ENCODE data around the gene KIF5C. TPM values are rescaled to one million over a fixed set of nuclear protein-coding genes. Genes with fewer than 3 reads are reported as not detected.

Gene KIF5C
- total and polyA plus RNA-seq, 2 donors (not counting 1 experiment from before 2014, with no cell fraction given): 0.09 to 0.17 TPM

- no peaks in the 10 kb centered on the region for H3K4me1 ChIP-seq (ENCODE audit: control insufficient read depth, extremely low read depth, insufficient read depth, low read length)
Observed at GRCh38 chr2:148917431-148917830, 42.4 kb downstream of the KIF5C start.

GRCh38 chr2:148918554-148918953 lies 43.5 kb downstream of the KIF5C start:
- no peak for TF ChIP-seq EZH2 (IDR thresholded peaks at IDR 0.05; ENCODE audit: low read length, missing control alignments)
- TF ChIP-seq CTCF (conservative IDR thresholded peaks at IDR 0.05 in 1 of 2, IDR thresholded peaks at IDR 0.05 in 1 of 2; ENCODE audit: low read depth in 1 of 2, low read length in 2 of 2): no peak
- no peaks in the 10 kb centered on the region for H3K27me3 ChIP-seq (ENCODE audit: control insufficient read depth, insufficient read depth, low read length)
- no peak overlapping the region for H3K9ac ChIP-seq (ENCODE audit: insufficient read depth, low read length)
- no peak overlapping the region for H2AFZ ChIP-seq (ENCODE audit: low read length)
- H3K4me3 ChIP-seq (replicated peaks in 1 of 4; ENCODE audit: control extremely low read depth in 1 of 4, insufficient read depth in 1 of 4, low read depth in 3 of 4, low read length in 4 of 4): no peak overlapping the region
- H3K4me2 ChIP-seq (ENCODE audit: extremely low read depth, insufficient read depth, low read length): no peak overlapping the region
- H3K27ac ChIP-seq (ENCODE audit: insufficient read depth, low read length): no peak overlapping the region
- no peak for DNase-seq (ENCODE audit: low read depth in 2 of 2)
- H3K79me2 ChIP-seq (ENCODE audit: control insufficient read depth, insufficient read depth, low read length): no peaks in the 10 kb centered on the region
- H3K36me3 ChIP-seq (ENCODE audit: control insufficient read depth, insufficient read depth, low read length): no peaks in the 10 kb centered on the region
- no peaks in the 10 kb centered on the region for H3K4me1 ChIP-seq (ENCODE audit: control insufficient read depth, extremely low read depth, insufficient read depth, low read length)
- H3K9me3 ChIP-seq (ENCODE audit: control insufficient read depth, insufficient read depth, low read depth, low read length): no peaks in the 10 kb centered on the region
- no peaks in the 10 kb centered on the region for H4K20me1 ChIP-seq (ENCODE audit: control insufficient read depth, extremely low read depth, insufficient read depth, low read length)

More at GRCh38 chr2:148917431-148917830, 42.4 kb downstream of the KIF5C start:
- H3K27ac ChIP-seq (ENCODE audit: insufficient read depth, low read length): no peak overlapping the region
- no peak overlapping the region for H3K4me3 ChIP-seq (replicated peaks in 1 of 4; ENCODE audit: control extremely low read depth in 1 of 4, insufficient read depth in 1 of 4, low read depth in 3 of 4, low read length in 4 of 4)
- no peak overlapping the region for H3K9ac ChIP-seq (ENCODE audit: insufficient read depth, low read length)
- H2AFZ ChIP-seq (ENCODE audit: low read length): no peak overlapping the region
- no peak for TF ChIP-seq EZH2 (IDR thresholded peaks at IDR 0.05; ENCODE audit: low read length, missing control alignments)
- no peak for TF ChIP-seq CTCF (conservative IDR thresholded peaks at IDR 0.05 in 1 of 2, IDR thresholded peaks at IDR 0.05 in 1 of 2; ENCODE audit: low read depth in 1 of 2, low read length in 2 of 2)
- DNase-seq (ENCODE audit: low read depth in 2 of 2): no peak
- H4K20me1 ChIP-seq (ENCODE audit: control insufficient read depth, extremely low read depth, insufficient read depth, low read length): no peaks in the 10 kb centered on the region
- no peaks in the 10 kb centered on the region for H3K9me3 ChIP-seq (ENCODE audit: control insufficient read depth, insufficient read depth, low read depth, low read length)
- no peaks in the 10 kb centered on the region for H3K36me3 ChIP-seq (ENCODE audit: control insufficient read depth, insufficient read depth, low read length)
- H3K27me3 ChIP-seq (ENCODE audit: control insufficient read depth, insufficient read depth, low read length): no peaks in the 10 kb centered on the region
- H3K4me2 ChIP-seq (ENCODE audit: extremely low read depth, insufficient read depth, low read length): no peak overlapping the region
- no peaks in the 10 kb centered on the region for H3K79me2 ChIP-seq (ENCODE audit: control insufficient read depth, insufficient read depth, low read length)

GRCh38 chr2:148920559-148920958 lies 45.5 kb downstream of the KIF5C start:
- no peak for DNase-seq (ENCODE audit: low read depth in 2 of 2)
- no peaks in the 10 kb centered on the region for H3K79me2 ChIP-seq (ENCODE audit: control insufficient read depth, insufficient read depth, low read length)
- no peak overlapping the region for H3K4me2 ChIP-seq (ENCODE audit: extremely low read depth, insufficient read depth, low read length)
- no peak overlapping the region for H3K9ac ChIP-seq (ENCODE audit: insufficient read depth, low read length)
- no peaks in the 10 kb centered on the region for H4K20me1 ChIP-seq (ENCODE audit: control insufficient read depth, extremely low read depth, insufficient read depth, low read length)
- H3K4me3 ChIP-seq (replicated peaks in 1 of 4; ENCODE audit: control extremely low read depth in 1 of 4, insufficient read depth in 1 of 4, low read depth in 3 of 4, low read length in 4 of 4): no peak overlapping the region
- no peaks in the 10 kb centered on the region for H3K27me3 ChIP-seq (ENCODE audit: control insufficient read depth, insufficient read depth, low read length)
- H3K9me3 ChIP-seq (ENCODE audit: control insufficient read depth, insufficient read depth, low read depth, low read length): no peaks in the 10 kb centered on the region
- H3K27ac ChIP-seq (ENCODE audit: insufficient read depth, low read length): no peak overlapping the region
- H3K4me1 ChIP-seq (ENCODE audit: control insufficient read depth, extremely low read depth, insufficient read depth, low read length): no peaks in the 10 kb centered on the region
- H2AFZ ChIP-seq (ENCODE audit: low read length): no peak overlapping the region
- no peaks in the 10 kb centered on the region for H3K36me3 ChIP-seq (ENCODE audit: control insufficient read depth, insufficient read depth, low read length)
- TF ChIP-seq EZH2 (IDR thresholded peaks at IDR 0.05; ENCODE audit: low read length, missing control alignments): no peak
- no peak for TF ChIP-seq CTCF (conservative IDR thresholded peaks at IDR 0.05 in 1 of 2, IDR thresholded peaks at IDR 0.05 in 1 of 2; ENCODE audit: low read depth in 1 of 2, low read length in 2 of 2)

All from fibroblast of lung (primary cell).